HG03103 (cell line): ENCODE measurements around the gene PKD1L1.
A peak's percentile ranks its signal among the peaks of the same experiment; 100 is the strongest.
"Not testable (repeated sequence)": the region's sequence is repeated elsewhere in the genome, so short reads cannot be mapped to it uniquely, and the experiment has no call there.

Source experiments
- ATAC-seq: cut with Tn5 transposase; IDR thresholded peaks from one replicate; pipeline ENCODE4 v1.9.1; 2021; ENCODE audit warnings: low read depth; ENCODE audit not compliant: unreplicated experiment

PKD1L1 gene

GRCh38 chr7:47948141-47948790 is at the start of gene PKD1L1:
Gene PKD1L1, minus strand, starts transcription at chr7:47948466. Its CDS starts 26 bp downstream, at chr7:47948440.
- no peak for ATAC-seq

- ATAC-seq = no peak
Observed at GRCh38 chr7:47992446-47992845, 44.2 kb upstream of the PKD1L1 start.

GRCh38 chr7:47991741-47992311 is 43.6 kb upstream of the PKD1L1 start:
- ATAC-seq = peak; percentile 99

- no peak for ATAC-seq
Observed at GRCh38 chr7:47991270-47991669, 43.0 kb upstream of the PKD1L1 start.

GRCh38 chr7:47990592-47990991 is 42.3 kb upstream of the PKD1L1 start:
- no peak for ATAC-seq

GRCh38 chr7:47989607-47990400 is 41.5 kb upstream of the PKD1L1 start:
- not testable (repeated sequence) for ATAC-seq

GRCh38 chr7:47988496-47989386 is 40.5 kb upstream of the PKD1L1 start:
- ATAC-seq = no peak

GRCh38 chr7:47982610-47983009 is 34.3 kb upstream of the PKD1L1 start:
- no peak for ATAC-seq

- ATAC-seq = not testable (repeated sequence)
Observed at GRCh38 chr7:47980648-47981047, 32.4 kb upstream of the PKD1L1 start.

- no peak for ATAC-seq
Observed at GRCh38 chr7:47979832-47980181, 31.5 kb upstream of the PKD1L1 start.

- peak; percentile 98 for ATAC-seq
Observed at GRCh38 chr7:47979145-47979831, 31.0 kb upstream of the PKD1L1 start, which contains the start of gene HUS1. Gene HUS1, minus strand, starts transcription at chr7:47979615. Its CDS starts 96 bp downstream, at chr7:47979519.

- ATAC-seq = no peak
Observed at GRCh38 chr7:47978790-47979144, 30.5 kb upstream of the PKD1L1 start.

- no peak for ATAC-seq
Observed at GRCh38 chr7:47973739-47974138, 25.5 kb upstream of the PKD1L1 start.

- no peak for ATAC-seq
Observed at GRCh38 chr7:47970761-47971160, 22.5 kb upstream of the PKD1L1 start.

- ATAC-seq = peak; percentile 92
Observed at GRCh38 chr7:47968847-47969774, 20.8 kb upstream of the PKD1L1 start.

- no peak for ATAC-seq
Observed at GRCh38 chr7:47967708-47968107, 19.4 kb upstream of the PKD1L1 start.

GRCh38 chr7:47967123-47967522 is 18.9 kb upstream of the PKD1L1 start:
- no peak for ATAC-seq

GRCh38 chr7:47965456-47965855 is 17.2 kb upstream of the PKD1L1 start:
- no peak for ATAC-seq

- no peak for ATAC-seq
Observed at GRCh38 chr7:47962262-47962661, 14.0 kb upstream of the PKD1L1 start.
